ENCODE measurements around the gene EDC4. TPM values are rescaled to one million over a fixed set of nuclear protein-coding genes. Genes with fewer than 3 reads are reported as not detected.

EDC4 gene
- total RNA-seq, 1 donor, result 85.1 TPM

DNA sequence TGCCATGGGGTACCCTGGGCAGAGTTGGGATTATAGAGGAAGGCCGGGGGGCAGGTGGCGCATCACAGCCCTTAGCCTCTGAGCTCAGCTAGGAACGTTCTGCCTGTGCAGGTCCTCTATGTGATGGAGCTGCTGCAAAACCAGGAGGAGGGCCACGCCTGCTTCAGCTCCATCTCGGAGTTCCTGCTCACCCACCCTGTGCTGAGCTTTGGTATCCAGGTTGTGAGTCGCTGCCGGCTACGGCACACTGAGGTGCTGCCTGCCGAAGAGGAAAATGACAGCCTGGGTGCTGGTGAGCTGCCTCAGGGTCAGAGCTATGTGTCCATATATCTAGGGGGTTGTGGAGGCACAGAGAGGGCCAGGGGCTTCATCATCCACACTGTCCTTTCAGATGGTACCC is 6.0 kb downstream of the EDC4 start:
- DNase-seq (ENCODE audit: low read depth), result no peak
- no peak for TF ChIP-seq CTCF (IDR thresholded peaks at IDR 0.05; ENCODE audit: insufficient read depth, low read depth, low read length)
- no peak overlapping the region for H3K4me3 ChIP-seq (ENCODE audit: low read depth, low read length)

GRCh38 chr16:67879462-67879861 is 6.6 kb downstream of the EDC4 start:
- TF ChIP-seq CTCF (IDR thresholded peaks at IDR 0.05; ENCODE audit: insufficient read depth, low read depth, low read length), result no peak
- DNase-seq (ENCODE audit: low read depth), result no peak

GRCh38 chr16:67879936-67880335 is 7.1 kb downstream of the EDC4 start:
- TF ChIP-seq CTCF (IDR thresholded peaks at IDR 0.05; ENCODE audit: insufficient read depth, low read depth, low read length), result no peak
- DNase-seq (ENCODE audit: low read depth), result no peak
- H3K4me3 ChIP-seq (ENCODE audit: low read depth, low read length), result no peak overlapping the region

More at GRCh38 chr16:67879462-67879861, 6.6 kb downstream of the EDC4 start:
- H3K4me3 ChIP-seq (ENCODE audit: low read depth, low read length), result no peak overlapping the region

DNA sequence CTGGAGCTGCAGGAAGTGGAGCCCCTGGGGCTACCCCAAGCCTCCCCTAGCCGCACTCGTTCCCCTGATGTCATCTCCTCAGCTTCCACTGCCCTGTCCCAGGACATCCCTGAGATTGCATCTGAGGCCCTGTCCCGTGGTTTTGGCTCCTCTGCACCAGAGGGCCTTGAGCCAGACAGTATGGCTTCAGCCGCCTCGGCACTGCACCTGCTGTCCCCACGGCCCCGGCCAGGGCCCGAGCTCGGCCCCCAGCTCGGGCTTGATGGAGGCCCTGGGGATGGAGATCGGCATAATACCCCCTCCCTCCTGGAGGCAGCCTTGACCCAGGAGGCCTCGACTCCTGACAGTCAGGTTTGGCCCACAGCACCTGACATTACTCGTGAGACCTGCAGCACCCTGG is 7.7 kb downstream of the EDC4 start:
- no peak for TF ChIP-seq CTCF (IDR thresholded peaks at IDR 0.05; ENCODE audit: insufficient read depth, low read depth, low read length)
- H3K4me3 ChIP-seq (ENCODE audit: low read depth, low read length), result no peak overlapping the region
- DNase-seq (ENCODE audit: low read depth), result no peak

GRCh38 chr16:67881621-67882161 is 8.8 kb downstream of the EDC4 start:
- H3K4me3 ChIP-seq (ENCODE audit: low read depth, low read length), result no peak overlapping the region
- DNase-seq (ENCODE audit: low read depth), result no peak
- no peak for TF ChIP-seq CTCF (IDR thresholded peaks at IDR 0.05; ENCODE audit: insufficient read depth, low read depth, low read length)

GRCh38 chr16:67882374-67883145 is 9.7 kb downstream of the EDC4 start:
- H3K4me3 ChIP-seq (ENCODE audit: low read depth, low read length), result no peak overlapping the region
- TF ChIP-seq CTCF (IDR thresholded peaks at IDR 0.05; ENCODE audit: insufficient read depth, low read depth, low read length), result no peak
- no peak for DNase-seq (ENCODE audit: low read depth)
